Posterior cingulate gyrus (tissue), 11 donors: ENCODE results near the gene SNAI1.
A peak's percentile ranks its signal among the peaks of the same experiment; 100 is the strongest.
"Not testable (repeated sequence)": the region's sequence is repeated elsewhere in the genome, so short reads cannot be mapped to it uniquely, and the experiment has no call there.

Experiments
- DNase-seq, 10 donors: peaks; one replicate each; pipeline versions ENCODE4 v3.0.0 to v3.0.0-alpha.2; 2020 to 2021; ENCODE audit warnings: mixed read lengths in 3 of 10
- intact Hi-C: fragments of 100-400 bp; cut with DNase I; formaldehyde crosslinking; loops from one replicate; pipeline ENCODE4 v1.15.1; 2023

SNAI1 gene

DNA sequence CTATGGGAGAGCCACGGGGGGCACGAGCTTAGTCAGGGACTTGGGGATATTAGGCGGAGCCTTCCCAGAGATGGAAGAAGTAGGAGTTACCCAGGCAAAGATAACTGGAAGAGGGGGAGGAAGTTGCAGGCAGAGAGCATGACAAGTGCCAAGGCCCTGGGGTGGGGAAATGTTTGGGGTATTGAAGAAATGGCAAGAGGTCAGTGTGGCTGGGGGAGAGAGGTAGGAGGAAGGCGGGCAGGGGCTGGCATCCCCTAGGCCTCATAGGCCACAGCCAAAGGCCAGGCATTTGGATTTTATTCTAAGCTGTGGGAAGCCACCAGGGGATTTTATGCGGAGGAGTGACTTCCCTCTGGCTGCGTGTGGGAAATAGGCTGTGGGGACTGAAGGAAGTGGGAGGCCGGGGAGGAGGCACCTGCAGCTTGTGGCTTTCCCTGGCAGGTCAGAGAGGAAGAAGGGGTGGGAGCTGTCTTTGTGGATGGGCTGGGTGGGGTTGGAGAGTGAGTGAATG lies 22.7 kb downstream of the SNAI1 start:
- DNase-seq, result no peak
- intact Hi-C loops, result no loop called here

DNA sequence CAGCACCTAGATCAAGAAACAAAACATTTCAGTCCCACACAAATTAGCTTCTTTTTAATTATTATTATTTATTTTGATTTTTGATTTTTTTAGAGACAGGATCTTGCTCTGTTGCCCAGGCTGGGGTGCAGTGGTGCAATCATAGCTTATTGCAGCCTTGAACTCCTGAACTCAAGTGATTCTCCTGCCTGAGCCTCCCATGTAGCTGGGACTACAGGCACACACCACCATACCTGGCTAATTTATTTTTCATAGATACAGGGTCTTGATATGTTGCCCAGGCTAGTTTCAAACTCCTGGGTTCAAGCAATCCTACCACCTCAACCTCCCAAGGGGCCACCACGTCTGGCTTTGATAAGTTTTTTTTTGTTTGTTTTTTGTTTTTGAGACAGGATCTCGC lies 24.6 kb downstream of the SNAI1 start:
- intact Hi-C loops, result no loop called here
- DNase-seq, result no peak

GRCh38 chr20:50008007-50008406 lies 25.2 kb downstream of the SNAI1 start:
- intact Hi-C loops, result no loop called here
- DNase-seq, result no peak

DNA sequence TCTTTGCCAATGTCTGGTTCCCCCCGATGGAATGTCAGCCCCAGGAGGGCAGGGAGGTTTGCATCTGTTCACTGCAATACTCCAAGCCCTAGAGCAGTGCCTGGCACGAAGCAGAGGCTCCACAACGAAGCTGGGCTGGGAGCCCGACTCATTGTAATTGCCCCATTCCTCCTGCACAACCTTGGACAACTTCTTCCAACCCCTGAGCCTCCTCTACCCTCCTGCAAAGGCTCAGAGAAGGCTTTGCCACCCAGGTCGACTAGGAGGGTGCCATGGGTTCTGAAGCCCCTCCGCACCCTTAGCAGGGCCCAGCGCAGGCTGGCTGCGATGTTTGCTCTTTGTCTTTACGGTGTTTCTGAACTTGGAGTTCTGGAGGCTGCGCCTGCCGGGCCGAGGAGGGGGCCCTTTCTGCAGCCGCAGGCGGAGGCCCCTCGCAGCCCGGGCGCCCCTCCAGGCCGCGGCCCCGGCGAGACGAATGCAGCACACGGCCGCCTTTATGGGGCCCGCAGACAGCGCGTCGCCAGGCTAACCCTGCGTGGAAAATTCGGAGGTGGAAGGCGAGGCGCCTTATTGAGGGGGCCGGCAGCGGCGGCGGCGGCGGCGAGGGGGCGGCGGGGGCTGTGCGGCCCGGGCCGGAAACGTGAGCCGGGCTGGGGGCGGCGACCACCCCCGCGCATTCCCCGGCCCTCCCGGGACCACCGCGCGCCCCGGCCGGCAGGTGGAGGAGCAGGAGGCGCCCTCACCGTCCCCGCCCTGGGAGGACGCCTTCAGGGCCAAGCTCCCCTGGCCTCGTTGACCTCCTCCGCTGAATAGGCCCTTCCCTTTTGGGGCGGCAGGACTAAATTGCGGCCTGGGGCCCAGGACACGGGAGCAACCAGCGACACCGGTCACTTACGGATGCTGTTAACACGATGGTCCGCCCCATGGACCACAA lies 27.0 kb downstream of the SNAI1 start:
- DNase-seq, result no peak
- intact Hi-C loops, result no loop called here

GRCh38 chr20:50011597-50011996 lies 28.8 kb downstream of the SNAI1 start:
- intact Hi-C loops, DNase-seq: not testable (repeated sequence)

DNA sequence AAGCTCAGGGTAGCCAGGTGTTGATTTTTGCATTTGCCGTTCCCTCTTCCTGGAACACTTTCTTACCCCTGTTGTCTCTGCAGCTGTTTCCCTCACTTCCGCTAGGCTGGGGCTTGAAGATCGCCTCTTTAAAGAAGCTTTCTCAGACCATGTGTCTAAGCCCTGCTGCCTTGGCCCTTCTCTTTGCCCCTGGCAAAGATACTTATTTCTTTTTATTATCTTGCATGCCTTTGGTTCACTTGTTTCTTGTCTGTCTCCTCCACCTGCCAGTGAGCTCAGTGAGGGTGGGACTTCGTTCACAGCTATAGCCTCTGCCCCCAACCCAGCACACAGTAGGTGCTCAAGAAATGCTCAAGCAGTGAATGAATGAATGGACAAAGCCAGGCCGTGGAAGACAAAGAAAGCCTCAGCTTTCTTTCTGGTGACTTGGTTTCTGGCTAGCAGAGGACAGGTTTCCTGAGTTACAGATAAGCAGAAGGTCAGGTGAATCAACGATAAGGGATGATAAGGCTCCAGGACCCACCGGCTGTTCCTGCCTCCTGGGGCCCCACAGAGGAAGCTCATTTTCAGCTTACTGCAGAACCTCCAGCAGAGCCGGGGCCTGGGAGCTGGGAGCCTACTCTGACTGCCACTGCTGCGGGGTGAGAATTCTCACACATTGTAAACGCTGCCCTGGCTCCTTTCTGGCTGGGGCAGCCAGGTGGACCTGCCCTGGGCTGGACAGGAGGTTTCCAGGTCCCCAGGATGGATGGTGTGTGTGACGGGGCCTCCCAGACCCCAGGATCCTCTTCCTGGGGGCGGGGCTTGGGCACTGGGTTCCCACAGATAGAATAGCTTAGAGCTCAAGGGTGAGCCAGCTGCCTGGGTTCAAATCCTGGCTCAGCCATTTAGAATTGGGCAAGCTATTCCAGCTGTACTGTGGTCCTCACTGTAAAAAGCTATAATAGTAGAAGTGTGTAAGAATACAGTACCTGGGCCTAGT lies 29.8 kb downstream of the SNAI1 start:
- intact Hi-C loops, result no loop called here

GRCh38 chr20:50013976-50014375 lies 31.2 kb downstream of the SNAI1 start:
- no peak for DNase-seq

More for the DNA sequence above, 29.8 kb downstream of the SNAI1 start:
- DNase-seq, result no peak

GRCh38 chr20:50014570-50015562 lies 32.1 kb downstream of the SNAI1 start:
- no peak for DNase-seq
- intact Hi-C loops, result no loop called here

More at GRCh38 chr20:50013976-50014375, 31.2 kb downstream of the SNAI1 start:
- intact Hi-C loops, result no loop called here

- intact Hi-C loops, result no loop called here
Observed at GRCh38 chr20:50015636-50015992, 32.8 kb downstream of the SNAI1 start.

GRCh38 chr20:50015993-50016770 lies 33.4 kb downstream of the SNAI1 start:
- no peak for DNase-seq
- intact Hi-C loops, result no loop called here

More at GRCh38 chr20:50015636-50015992, 32.8 kb downstream of the SNAI1 start:
- DNase-seq, result no peak

DNA sequence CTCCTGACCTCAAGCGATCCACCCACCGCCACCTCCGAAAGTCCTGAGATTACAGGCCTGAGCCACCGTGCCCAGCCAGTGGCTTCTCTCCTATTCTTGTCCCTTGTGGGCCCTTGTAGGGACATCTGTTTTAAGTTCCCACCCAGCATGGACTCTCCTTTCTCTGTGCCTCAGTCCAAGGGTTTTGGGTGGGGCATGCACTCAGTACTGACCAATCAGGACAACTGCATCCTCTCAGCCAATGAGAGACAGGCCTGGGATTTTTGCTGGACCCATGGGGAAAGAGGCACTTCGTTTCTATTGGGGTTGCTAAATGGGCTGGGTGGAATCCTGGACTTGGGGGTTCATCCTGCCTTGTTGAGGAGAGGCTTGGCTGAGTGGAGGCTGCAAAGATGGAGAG lies 34.4 kb downstream of the SNAI1 start:
- intact Hi-C loops, result no loop called here
- no peak for DNase-seq

DNA sequence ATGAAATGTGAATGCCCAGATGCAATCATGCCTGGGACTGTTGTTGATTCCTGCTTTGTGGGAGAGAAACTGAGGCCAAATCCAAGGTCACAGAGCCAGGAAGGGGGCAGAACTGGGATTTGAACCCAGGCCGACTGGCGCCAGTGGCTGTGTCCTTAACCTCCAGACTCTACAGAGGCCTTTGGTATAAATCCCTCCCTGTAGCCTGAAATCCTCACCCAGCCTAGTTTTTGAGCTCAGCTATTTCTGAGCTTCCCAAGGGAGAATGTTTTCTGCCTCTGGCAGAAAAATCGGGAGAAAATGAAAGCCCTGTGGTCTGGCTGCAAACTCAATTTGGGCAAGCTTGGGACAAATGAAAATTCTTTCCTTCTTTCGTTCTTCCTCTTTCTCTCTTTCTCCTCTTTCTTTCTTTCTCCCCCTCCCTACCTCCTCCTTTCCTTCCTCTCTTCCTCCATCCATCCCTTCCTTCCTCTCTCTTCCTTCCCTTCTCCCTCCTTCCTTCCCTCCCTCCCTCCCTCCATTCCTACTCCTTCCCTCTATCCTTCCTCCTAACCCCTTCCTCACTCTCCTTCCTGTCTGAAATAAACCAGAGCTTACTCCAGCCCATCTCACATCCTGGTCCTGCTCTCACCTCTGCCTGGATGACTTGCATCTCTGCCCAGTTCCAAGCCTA lies 34.9 kb downstream of the SNAI1 start:
- no peak for DNase-seq
- intact Hi-C loops, result no loop called here

DNA sequence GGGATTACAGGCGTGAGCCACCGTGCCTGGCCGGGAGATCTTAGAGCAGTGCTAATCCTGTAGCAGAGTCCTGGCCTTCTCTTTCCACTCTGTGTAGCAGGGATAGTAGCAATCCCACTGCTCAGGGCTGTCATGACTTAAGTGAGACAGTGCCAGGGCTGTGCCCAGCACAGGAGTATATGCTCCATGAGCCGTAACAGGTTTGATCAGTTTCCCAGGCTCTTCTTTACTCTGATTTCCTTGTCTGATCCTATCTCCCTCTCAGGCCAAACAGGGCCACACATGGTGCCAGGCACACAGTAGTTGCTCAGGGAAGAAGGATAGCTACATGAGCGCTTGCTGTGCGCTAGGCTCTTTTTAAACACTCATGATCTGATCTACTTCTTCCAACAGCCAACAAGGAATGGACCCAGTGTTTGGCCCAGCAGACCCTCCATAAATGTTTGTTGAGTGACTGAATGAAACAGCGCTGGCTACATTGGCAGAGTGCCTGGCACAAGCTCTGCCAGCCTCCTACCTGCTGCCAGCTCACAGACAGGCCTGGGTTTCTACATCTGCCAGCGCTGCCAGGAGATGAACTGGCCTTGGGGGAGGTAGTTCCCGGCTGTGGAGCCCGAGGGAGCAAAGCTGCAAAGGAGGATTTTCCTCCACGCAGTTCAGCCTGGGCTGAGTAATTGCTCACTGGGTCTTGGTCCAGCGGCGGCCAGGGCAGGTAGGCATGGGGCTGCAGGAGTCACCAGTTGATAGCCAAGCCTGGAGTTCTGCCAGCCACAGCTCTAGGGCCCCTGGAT lies 36.9 kb downstream of the SNAI1 start:
- peak in 9 of 10 donors; percentile 19 to 91 (median 51) for DNase-seq
- intact Hi-C loops, result no loop called here

- no peak for DNase-seq
- intact Hi-C loops, result no loop called here
Observed at GRCh38 chr20:50020288-50020687, 37.5 kb downstream of the SNAI1 start.

DNA sequence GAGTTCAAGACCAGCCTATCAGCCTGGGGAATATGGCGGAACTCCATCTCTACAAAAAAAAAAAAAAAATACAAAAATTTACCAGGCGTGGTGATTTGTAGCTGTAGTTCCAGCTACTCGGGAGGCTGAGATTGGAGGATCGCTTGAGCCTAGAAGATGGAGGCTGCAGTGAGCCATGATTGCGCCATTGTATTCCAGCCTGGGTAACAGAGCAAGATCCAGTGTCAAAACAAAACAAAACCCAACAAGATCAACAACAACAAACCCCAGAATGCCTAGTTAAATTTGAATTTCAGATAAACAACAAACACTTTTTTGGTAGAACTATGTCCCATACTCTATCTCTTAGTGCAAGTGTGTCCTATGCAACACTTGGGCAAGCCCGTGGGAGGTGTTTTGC lies 39.9 kb downstream of the SNAI1 start:
- intact Hi-C loops, result no loop called here
- no peak for DNase-seq

DNA sequence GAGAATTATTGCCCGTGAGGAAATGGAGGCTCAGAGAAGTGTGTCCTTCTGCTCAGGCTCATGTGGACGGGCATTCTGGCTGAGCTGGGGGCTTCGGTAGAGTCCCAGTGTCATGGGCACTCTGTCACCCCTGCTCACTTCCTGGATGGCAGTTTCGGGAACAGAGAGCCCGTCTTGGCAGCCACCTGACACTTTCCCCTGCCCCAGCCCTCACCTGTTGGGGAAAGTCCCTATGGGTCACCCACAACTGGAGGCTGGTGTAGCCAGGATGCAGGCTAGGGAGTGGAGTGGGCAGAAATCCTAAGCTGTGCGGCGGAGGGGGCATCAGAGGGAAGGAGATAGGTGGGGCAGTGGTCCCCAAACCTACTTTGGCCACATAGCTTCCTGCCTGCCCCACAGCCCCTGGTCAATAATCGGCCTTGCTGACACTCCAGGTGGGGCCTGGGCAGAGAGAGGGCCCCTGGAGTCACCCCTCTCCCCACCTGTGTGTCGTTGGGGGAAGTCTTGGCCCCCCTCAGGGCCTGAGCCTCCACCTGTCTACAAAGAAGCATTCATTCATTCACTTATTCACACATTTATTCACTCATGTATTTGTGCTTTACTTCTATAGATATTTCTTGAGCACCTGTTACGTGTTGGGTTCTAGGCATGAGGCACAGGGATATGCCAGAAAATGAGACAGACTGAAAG lies 40.5 kb downstream of the SNAI1 start:
- DNase-seq, result peak in 1 of 10 donors; percentile 57
- intact Hi-C loops, result no loop called here
